CD4-positive, alpha-beta T cell (primary cell): ENCODE measurements around the gene PDZRN4. TPM values are rescaled to one million over a fixed set of nuclear protein-coding genes. Genes with fewer than 3 reads are reported as not detected.

Source experiments
- ATAC-seq: fragments of 200-7000 bp; cut with Tn5 transposase; one replicate; pipeline ENCODE4 v1.10.0; 2022; ENCODE audit warnings: mild to moderate bottlenecking; ENCODE audit not compliant: poor library complexity
- CTCF ChIA-PET: fragments of 350-600 bp; sonication (Branson Sonifier 250); formaldehyde crosslinking; loops from one replicate; lab custom pipeline; 2021; ENCODE audit warnings: antibody characterized with exemption, inconsistent platforms; lab: Charles Lee
- POLR2A ChIA-PET: fragments of 350-600 bp; sonication (Branson Sonifier 250); formaldehyde crosslinking; loops from one replicate; lab custom pipeline; 2021; ENCODE audit warnings: antibody characterized with exemption, inconsistent platforms; lab: Charles Lee
- DNase-seq, 14 experiments: peaks; one replicate each; pipeline ENCODE4 v3.0.0-alpha.2; 2013 to 2020; ENCODE audit warnings: mixed read lengths in 2 of 14
- H3K27ac ChIP-seq, 2 donors: one replicate each; pipeline versions ENCODE4 v1.5.1 to v1.7.0; 2013; ENCODE audit warnings: low read length in 2 of 2, low read depth in 1 of 2, mild to moderate bottlenecking in 1 of 2
- H3K27me3 ChIP-seq, 2 experiments: 1 replicate in 1 of 2; 2 replicates in 1 of 2; pipeline versions ENCODE4 v1.6.1 to v1.7.0; 2013; ENCODE audit warnings: low read length in 2 of 2, control low read depth in 1 of 2, mild to moderate bottlenecking in 1 of 2, moderate library complexity in 1 of 2; ENCODE audit not compliant: insufficient read depth in 2 of 2, control insufficient read depth in 1 of 2
- H3K36me3 ChIP-seq: one replicate; pipeline ENCODE4 v1.6.1; 2013; ENCODE audit warnings: low read length, control low read depth; ENCODE audit not compliant: insufficient read depth
- H3K4me1 ChIP-seq: one replicate; pipeline ENCODE4 v1.6.1; 2013; ENCODE audit warnings: low read length, control low read depth; ENCODE audit not compliant: insufficient read depth
- H3K4me3 ChIP-seq: one replicate; pipeline ENCODE4 v1.5.1; 2013; ENCODE audit warnings: mild to moderate bottlenecking, low read length, moderate library complexity
- H3K9me3 ChIP-seq, 2 experiments: 1 replicate in 1 of 2; 2 replicates in 1 of 2; pipeline versions ENCODE4 v1.6.1 to v1.7.0; 2013; ENCODE audit warnings: low read length in 2 of 2, mild to moderate bottlenecking in 2 of 2, control low read depth in 1 of 2, moderate library complexity in 1 of 2; ENCODE audit not compliant: control insufficient read depth in 1 of 2, insufficient read depth in 1 of 2
- H3K27ac Mint-ChIP-seq: one replicate; pipeline ENCODE4 v1.8.0; 2020; ENCODE audit warnings: mixed read lengths
- H3K27me3 Mint-ChIP-seq: one replicate; pipeline ENCODE4 v1.8.0; 2021; ENCODE audit warnings: mixed read lengths
- H3K36me3 Mint-ChIP-seq: one replicate; pipeline ENCODE4 v1.8.0; 2021; ENCODE audit warnings: low read depth, mixed read lengths
- H3K4me1 Mint-ChIP-seq: one replicate; pipeline ENCODE4 v1.8.0; 2021; ENCODE audit warnings: low read depth, mixed read lengths
- H3K4me3 Mint-ChIP-seq: one replicate; pipeline ENCODE4 v1.8.0; 2020; ENCODE audit warnings: mild to moderate bottlenecking, mixed read lengths
- H3K9me3 Mint-ChIP-seq: one replicate; pipeline ENCODE4 v1.8.0; 2020; ENCODE audit warnings: mixed read lengths
- CTCF ChIP-seq: fragments of 200-600 bp; IDR thresholded peaks from one replicate; pipeline ENCODE4 v1.8.0; 2022; ENCODE audit warnings: antibody characterized with exemption, mild to moderate bottlenecking
- intact Hi-C, 2 experiments: fragments of 100-400 bp; cut with DNase I in 1 of 2; cut with micrococcal nuclease in 1 of 2; formaldehyde crosslinking; loops; one replicate each; pipeline versions ENCODE4 v1.15.1 to v1.9.0; 2023 to 2025; cut with DNase I, micrococcal nuclease
- total RNA-seq, 174 experiments: library from RNA in 2 of 174; stranded (reverse) in 2 of 174; gene quantifications; one replicate each; pipeline ENCODE4 v1.2.3 and lab custom pipeline; 2021 to 2026

The PDZRN4 gene
- total RNA-seq, 2 experiments from 2014 or later = not detected

- Mint-ChIP-seq H3K4me3 (no peak overlapping the region), H3K27ac (no peak overlapping the region), H3K9me3 (no peaks in the 10 kb centered on the region), H3K36me3 (no peaks in the 10 kb centered on the region), H3K27me3 (no peaks in the 10 kb centered on the region), H3K4me1 (no peaks in the 10 kb centered on the region)
- Histone ChIP-seq H3K36me3 (no peaks in the 10 kb centered on the region), H3K27ac (no peak overlapping the region), H3K27me3 (no peaks in the 10 kb centered on the region), H3K9me3 (no peaks in the 10 kb centered on the region), H3K4me3 (no peak overlapping the region), H3K4me1 (no peaks in the 10 kb centered on the region)
- intact Hi-C loops = no loop called here
- no peak for DNase-seq
- CTCF ChIA-PET = no interaction called here
- no peak for TF ChIP-seq CTCF
- no peak for ATAC-seq
- POLR2A ChIA-PET = no interaction called here
These were observed 272.8 kb downstream of the PDZRN4 start for GRCh38 chr12:41460906-41461305.

- H3K36me3 Mint-ChIP-seq = no peaks in the 10 kb centered on the region
- Histone ChIP-seq H3K9me3 (no peaks in the 10 kb centered on the region), H3K4me1 (no peaks in the 10 kb centered on the region), H3K36me3 (no peaks in the 10 kb centered on the region), H3K27ac (no peak overlapping the region), H3K27me3 (no peaks in the 10 kb centered on the region), H3K4me3 (no peak overlapping the region)
- intact Hi-C loops = no loop called here
- CTCF ChIA-PET = no interaction called here
- H3K4me3 Mint-ChIP-seq = no peak overlapping the region
- no peaks in the 10 kb centered on the region for H3K27me3 Mint-ChIP-seq
- no peaks in the 10 kb centered on the region for H3K4me1 Mint-ChIP-seq
- no peaks in the 10 kb centered on the region for H3K9me3 Mint-ChIP-seq
- no peak for TF ChIP-seq CTCF
- DNase-seq = no peak
- POLR2A ChIA-PET = no interaction called here
- no peak for ATAC-seq
- H3K27ac Mint-ChIP-seq = no peak overlapping the region
These were observed 274.2 kb downstream of the PDZRN4 start for GRCh38 chr12:41462312-41462711.

GRCh38 chr12:41465526-41465925 lies 277.4 kb downstream of the PDZRN4 start:
- H3K9me3 Mint-ChIP-seq = no peaks in the 10 kb centered on the region
- H3K36me3 Mint-ChIP-seq = no peaks in the 10 kb centered on the region
- Histone ChIP-seq H3K27ac (no peak overlapping the region), H3K36me3 (no peaks in the 10 kb centered on the region), H3K4me1 (no peaks in the 10 kb centered on the region), H3K4me3 (no peak overlapping the region), H3K9me3 (no peaks in the 10 kb centered on the region), H3K27me3 (no peaks in the 10 kb centered on the region)
- POLR2A ChIA-PET = no interaction called here
- TF ChIP-seq CTCF = no peak
- no peaks in the 10 kb centered on the region for H3K4me1 Mint-ChIP-seq
- CTCF ChIA-PET = no interaction called here
- intact Hi-C loops = no loop called here
- peaks cover under 1% of the 10 kb centered on the region for H3K27me3 Mint-ChIP-seq
- no peak overlapping the region for H3K27ac Mint-ChIP-seq
- no peak overlapping the region for H3K4me3 Mint-ChIP-seq
- no peak for ATAC-seq
- DNase-seq = no peak
